GM12872 (cell line): ENCODE measurements around the gene DMD.

Source experiments
- TF ChIP-seq, protein P1 (sequence below): IDR thresholded peaks from 3 replicates; pipeline ENCODE4 v1.5.1; 2011; ENCODE audit warnings: low read depth, mild to moderate bottlenecking, low read length, moderate library complexity; ENCODE audit not compliant: insufficient read depth

Gene DMD

DNA sequence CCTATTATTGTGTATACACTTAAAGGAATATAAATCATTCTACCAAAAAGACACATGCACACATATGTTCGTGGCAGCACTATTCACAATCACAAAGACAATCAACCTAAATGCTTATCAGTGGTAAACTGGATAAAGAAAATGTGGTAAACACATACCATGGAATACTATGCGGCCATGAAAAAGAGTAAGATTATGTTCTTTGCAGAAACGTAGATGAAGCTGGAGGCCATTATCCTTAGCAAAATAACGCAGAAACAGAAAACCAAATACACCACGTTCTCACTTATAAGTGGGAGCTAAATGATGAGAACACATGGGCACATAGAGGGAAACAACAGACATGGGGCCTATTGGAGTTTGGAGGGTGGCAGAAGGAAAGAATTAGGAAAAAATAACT is 593.2 kb downstream of the DMD start:
- TF ChIP-seq, protein P1, sequence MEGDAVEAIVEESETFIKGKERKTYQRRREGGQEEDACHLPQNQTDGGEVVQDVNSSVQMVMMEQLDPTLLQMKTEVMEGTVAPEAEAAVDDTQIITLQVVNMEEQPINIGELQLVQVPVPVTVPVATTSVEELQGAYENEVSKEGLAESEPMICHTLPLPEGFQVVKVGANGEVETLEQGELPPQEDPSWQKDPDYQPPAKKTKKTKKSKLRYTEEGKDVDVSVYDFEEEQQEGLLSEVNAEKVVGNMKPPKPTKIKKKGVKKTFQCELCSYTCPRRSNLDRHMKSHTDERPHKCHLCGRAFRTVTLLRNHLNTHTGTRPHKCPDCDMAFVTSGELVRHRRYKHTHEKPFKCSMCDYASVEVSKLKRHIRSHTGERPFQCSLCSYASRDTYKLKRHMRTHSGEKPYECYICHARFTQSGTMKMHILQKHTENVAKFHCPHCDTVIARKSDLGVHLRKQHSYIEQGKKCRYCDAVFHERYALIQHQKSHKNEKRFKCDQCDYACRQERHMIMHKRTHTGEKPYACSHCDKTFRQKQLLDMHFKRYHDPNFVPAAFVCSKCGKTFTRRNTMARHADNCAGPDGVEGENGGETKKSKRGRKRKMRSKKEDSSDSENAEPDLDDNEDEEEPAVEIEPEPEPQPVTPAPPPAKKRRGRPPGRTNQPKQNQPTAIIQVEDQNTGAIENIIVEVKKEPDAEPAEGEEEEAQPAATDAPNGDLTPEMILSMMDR = no peak

GRCh38 chrX:32614707-32615106 is 596.6 kb downstream of the DMD start:
- TF ChIP-seq, protein P1 = no peak

DNA sequence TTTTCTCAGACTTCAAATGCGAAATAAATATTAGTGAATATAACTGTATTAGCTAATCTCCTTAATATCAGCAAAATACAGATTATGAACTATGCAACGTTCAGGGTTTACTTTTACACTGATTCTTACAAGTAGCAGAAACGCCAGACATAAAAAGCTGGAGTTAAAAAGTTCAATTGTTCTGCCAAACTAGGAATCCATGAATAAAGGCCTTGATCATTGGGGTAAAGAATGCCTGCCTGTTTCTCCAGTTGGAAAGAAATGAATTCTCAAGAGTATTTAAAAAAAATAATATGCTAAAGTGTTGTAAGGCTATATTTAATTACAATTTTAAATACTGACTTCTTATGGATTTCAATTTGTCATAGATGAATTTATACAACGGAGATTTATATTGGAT is 612.2 kb downstream of the DMD start:
- TF ChIP-seq, protein P1 = no peak

DNA sequence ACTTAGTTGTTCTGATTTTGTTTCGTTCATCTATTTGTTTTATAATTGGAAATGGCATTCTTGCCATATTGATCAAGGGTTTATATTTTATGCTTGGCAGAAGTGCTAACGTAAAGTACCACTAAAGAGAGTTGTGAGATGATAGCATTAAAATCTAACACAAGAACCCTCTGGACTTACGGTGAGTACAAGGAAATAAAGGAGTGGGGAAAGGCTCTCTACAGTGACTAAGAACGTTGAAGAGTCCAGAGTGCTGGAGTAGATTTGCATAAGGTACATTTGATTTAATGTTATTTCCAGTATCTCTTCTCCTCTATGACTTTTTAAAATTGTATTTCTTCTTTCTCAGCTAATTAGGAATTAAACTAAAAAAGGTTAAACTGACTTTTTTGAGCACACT is 612.6 kb downstream of the DMD start:
- TF ChIP-seq, protein P1 = no peak

GRCh38 chrX:32597777-32598176 is 613.6 kb downstream of the DMD start:
- TF ChIP-seq, protein P1 = no peak

GRCh38 chrX:32592786-32593185 is 618.6 kb downstream of the DMD start:
- TF ChIP-seq, protein P1 = no peak

GRCh38 chrX:32591589-32591988 is 619.8 kb downstream of the DMD start:
- TF ChIP-seq, protein P1 = no peak

DNA sequence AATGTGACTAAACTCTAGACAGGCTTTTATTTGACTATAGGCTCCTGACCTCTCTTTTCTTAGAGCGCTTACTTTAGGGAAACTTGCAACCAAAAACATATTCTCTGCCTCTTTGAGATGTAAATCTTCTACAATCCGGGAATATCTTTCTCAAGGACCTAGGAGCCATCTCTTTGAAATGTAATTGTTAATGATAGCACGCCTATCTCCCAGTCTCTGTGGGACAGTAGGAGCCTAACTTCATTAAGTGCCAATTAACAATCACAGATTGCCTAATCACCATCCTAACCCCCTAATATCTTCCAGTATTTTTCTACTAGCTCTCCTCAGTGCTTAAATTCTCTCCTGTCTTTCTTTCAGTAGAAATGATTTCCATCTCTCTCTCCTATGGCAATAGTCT is 628.6 kb downstream of the DMD start:
- TF ChIP-seq, protein P1 = no peak
